ENCODE results near the gene MCC. TPM values are rescaled to one million over a fixed set of nuclear protein-coding genes. Genes with fewer than 3 reads are reported as not detected.

The MCC gene
- total RNA-seq, 4 donors from 2014 or later = 57.7 to 91.5 (median 76.0) TPM

DNA sequence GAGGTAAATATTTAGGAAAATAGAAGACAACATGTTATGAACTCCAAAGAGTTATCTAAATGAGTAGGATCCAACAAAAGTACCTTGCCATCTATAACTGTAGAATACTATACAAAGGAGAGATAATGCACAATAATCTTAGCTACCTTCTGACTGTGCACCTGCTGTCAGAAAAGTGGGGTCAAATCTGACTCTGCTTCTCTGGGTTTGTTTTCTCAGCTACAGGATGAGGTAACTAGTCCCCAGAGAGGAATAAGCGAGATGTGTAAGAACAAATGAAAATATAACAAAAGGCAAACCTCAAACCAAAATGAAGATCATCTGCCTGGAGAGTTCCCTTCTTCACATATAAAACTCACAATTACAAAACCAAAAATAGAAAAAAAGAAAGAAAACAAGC, 306.8 kb downstream of the MCC start:
- H3K4me3 ChIP-seq (ENCODE audit: low read depth, poor library complexity, severe bottlenecking) = no peak overlapping the region
- 74 to 84% methylated on average over 1 of the region's 1 CpG for WGBS, 2 donors
- intact Hi-C loops (cut with DNase I; ENCODE audit: low total_unique reads) = no loop called here

DNA sequence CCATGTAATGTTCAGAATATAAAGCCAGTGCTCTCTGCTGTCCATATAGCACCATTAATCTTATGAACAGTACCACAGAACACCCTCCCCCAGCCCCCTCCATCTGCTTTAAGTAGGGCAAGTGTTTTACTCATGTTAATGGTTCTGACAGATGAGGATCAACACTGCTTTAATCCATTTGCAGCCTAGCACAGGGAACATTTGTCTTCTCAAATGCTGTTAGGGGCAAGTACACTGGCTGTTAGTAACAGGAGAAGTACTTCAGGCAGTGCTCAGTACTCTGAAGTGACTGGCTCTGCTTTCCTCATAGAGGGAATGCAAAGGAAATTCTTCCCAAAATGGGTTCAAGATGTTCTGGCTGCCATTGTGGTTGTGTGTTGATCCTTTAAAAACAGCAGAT, 309.1 kb downstream of the MCC start:
- no peak overlapping the region for H3K4me3 ChIP-seq (ENCODE audit: low read depth, poor library complexity, severe bottlenecking)
- DNase-seq (ENCODE audit: low spot score in 2 of 2) = no peak
- TF ChIP-seq CTCF (IDR thresholded peaks at IDR 0.05) = no peak
- no peak for TF ChIP-seq POLR2A (IDR thresholded peaks at IDR 0.05)
- intact Hi-C loops (cut with DNase I; ENCODE audit: low total_unique reads) = no loop called here

More for the DNA sequence above, 306.8 kb downstream of the MCC start:
- no peak for TF ChIP-seq CTCF (IDR thresholded peaks at IDR 0.05)
- no peak for TF ChIP-seq POLR2A (IDR thresholded peaks at IDR 0.05)
- no peak for DNase-seq (ENCODE audit: low spot score in 2 of 2)

- no peak overlapping the region for H3K4me3 ChIP-seq (ENCODE audit: low read depth, poor library complexity, severe bottlenecking)
- TF ChIP-seq POLR2A (IDR thresholded peaks at IDR 0.05) = no peak
- no peak for TF ChIP-seq CTCF (IDR thresholded peaks at IDR 0.05)
- DNase-seq (ENCODE audit: low spot score in 2 of 2) = no peak
- intact Hi-C loops (cut with DNase I; ENCODE audit: low total_unique reads) = no loop called here
- WGBS, 2 donors = 75 to 82% methylated on average over 6 of the region's 6 CpGs
These were observed 310.0 kb downstream of the MCC start for GRCh38 chr5:113178073-113178779.

DNA sequence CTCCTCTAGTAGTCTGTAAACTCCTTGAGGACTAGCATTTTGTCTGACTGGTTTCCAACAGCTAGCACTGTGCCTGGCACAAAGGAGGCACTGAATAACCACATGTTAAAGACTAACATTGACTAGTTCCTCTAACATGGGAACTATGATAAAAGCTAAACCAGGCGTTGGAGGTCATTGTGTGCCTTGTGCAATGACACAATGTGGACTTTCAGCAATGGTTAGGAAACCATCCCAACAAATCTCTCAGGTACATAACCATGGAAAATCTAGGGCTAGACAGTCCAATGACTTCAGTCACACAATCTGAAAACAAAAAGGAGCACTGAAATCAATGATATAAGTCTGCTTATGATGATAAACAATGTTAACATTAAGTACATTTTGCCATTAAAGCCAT, 311.0 kb downstream of the MCC start:
- no peak for DNase-seq (ENCODE audit: low spot score in 2 of 2)
- no peak overlapping the region for H3K4me3 ChIP-seq (ENCODE audit: low read depth, poor library complexity, severe bottlenecking)
- 88% methylated on average over 1 of the region's 1 CpG for WGBS, 2 donors
- TF ChIP-seq CTCF (IDR thresholded peaks at IDR 0.05) (no peak), POLR2A (IDR thresholded peaks at IDR 0.05) (no peak)
- intact Hi-C loops (cut with DNase I; ENCODE audit: low total_unique reads) = no loop called here

DNA sequence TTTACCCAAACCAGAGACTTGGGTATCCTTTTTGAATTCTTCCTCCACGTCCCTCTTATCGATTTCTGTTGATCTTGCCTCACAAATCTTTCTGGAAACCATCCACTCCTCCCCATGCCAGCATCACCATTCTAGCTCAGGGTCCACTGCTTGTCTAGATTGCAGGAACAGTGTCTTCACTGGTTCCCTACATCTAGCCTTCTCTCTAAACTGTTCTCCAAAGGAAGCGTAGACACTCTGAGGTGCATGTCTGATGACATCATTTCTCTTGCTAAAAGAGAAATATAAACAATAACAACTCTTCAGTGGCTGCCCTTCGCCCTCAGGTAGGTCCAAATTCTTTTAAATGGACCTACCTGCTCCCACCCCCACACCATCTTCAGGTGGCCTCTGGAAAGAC, 311.5 kb downstream of the MCC start:
- no peak overlapping the region for H3K4me3 ChIP-seq (ENCODE audit: low read depth, poor library complexity, severe bottlenecking)
- 94 to 95% methylated on average over 4 of the region's 4 CpGs for WGBS, 2 donors
- intact Hi-C loops (cut with DNase I; ENCODE audit: low total_unique reads) = no loop called here
- DNase-seq (ENCODE audit: low spot score in 2 of 2) = no peak
- TF ChIP-seq CTCF (IDR thresholded peaks at IDR 0.05) = no peak
- TF ChIP-seq POLR2A (IDR thresholded peaks at IDR 0.05) = no peak

GRCh38 chr5:113176196-113176595, 312.1 kb downstream of the MCC start:
- intact Hi-C loops (cut with DNase I; ENCODE audit: low total_unique reads) = no loop called here
- H3K4me3 ChIP-seq (ENCODE audit: low read depth, poor library complexity, severe bottlenecking) = no peak overlapping the region
- 73 to 87% methylated on average over 2 of the region's 2 CpGs for WGBS, 2 donors
- no peak for TF ChIP-seq CTCF (IDR thresholded peaks at IDR 0.05)
- no peak for TF ChIP-seq POLR2A (IDR thresholded peaks at IDR 0.05)
- DNase-seq (ENCODE audit: low spot score in 2 of 2) = no peak
